Body of pancreas (tissue), 4 donors: Measurements from ENCODE around the gene DNAH10.

Experiments used
- POLR2A ChIP-seq, 3 donors: fragments of 450-650 bp; IDR thresholded peaks; one replicate each; pipeline ENCODE4 v1.6.1; 2016; ENCODE audit warnings: antibody characterized with exemption in 3 of 3, mild to moderate bottlenecking in 2 of 3
- TF ChIP-seq, protein P1 (sequence below), 7 experiments: fragments of 450-650 bp in 4 of 7; fragments of 200-600 bp in 3 of 7; sonication (generic) in 3 of 7; IDR thresholded peaks; one replicate each; pipeline ENCODE4 v1.5.1; 2016 to 2019; ENCODE audit warnings: antibody characterized with exemption in 7 of 7

DNA sequence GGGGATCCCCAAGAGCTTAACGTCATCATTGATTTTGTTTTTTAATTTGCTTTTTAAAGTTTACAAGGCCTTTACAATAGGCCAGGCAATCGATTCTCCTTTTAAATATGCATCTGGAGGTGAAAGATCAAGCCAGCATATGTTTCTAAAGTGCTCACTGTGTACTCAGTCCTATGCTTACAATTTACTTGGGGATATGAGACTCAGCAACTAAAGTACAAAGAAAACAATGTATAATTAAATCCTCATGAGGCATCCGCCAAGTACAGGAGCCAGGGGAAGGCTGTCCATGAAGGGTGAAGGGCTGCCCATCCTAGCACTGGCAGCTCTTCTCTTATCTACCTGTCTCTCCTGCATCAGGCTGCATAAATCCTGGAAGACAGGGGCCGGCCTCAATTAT is 198.8 kb downstream of the DNAH10 start:
- TF ChIP-seq, protein P1, sequence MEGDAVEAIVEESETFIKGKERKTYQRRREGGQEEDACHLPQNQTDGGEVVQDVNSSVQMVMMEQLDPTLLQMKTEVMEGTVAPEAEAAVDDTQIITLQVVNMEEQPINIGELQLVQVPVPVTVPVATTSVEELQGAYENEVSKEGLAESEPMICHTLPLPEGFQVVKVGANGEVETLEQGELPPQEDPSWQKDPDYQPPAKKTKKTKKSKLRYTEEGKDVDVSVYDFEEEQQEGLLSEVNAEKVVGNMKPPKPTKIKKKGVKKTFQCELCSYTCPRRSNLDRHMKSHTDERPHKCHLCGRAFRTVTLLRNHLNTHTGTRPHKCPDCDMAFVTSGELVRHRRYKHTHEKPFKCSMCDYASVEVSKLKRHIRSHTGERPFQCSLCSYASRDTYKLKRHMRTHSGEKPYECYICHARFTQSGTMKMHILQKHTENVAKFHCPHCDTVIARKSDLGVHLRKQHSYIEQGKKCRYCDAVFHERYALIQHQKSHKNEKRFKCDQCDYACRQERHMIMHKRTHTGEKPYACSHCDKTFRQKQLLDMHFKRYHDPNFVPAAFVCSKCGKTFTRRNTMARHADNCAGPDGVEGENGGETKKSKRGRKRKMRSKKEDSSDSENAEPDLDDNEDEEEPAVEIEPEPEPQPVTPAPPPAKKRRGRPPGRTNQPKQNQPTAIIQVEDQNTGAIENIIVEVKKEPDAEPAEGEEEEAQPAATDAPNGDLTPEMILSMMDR (IDR thresholded peaks at IDR 0.05): no peak
- TF ChIP-seq POLR2A (IDR thresholded peaks at IDR 0.05): no peak
